HG03432 (cell line): ENCODE data around the gene ANKS1A.

Source experiments
- ATAC-seq: cut with Tn5 transposase; IDR thresholded peaks from one replicate; pipeline ENCODE4 v1.9.1; 2021; ENCODE audit warnings: mild to moderate bottlenecking, moderate library complexity; ENCODE audit not compliant: unreplicated experiment

The ANKS1A gene

DNA sequence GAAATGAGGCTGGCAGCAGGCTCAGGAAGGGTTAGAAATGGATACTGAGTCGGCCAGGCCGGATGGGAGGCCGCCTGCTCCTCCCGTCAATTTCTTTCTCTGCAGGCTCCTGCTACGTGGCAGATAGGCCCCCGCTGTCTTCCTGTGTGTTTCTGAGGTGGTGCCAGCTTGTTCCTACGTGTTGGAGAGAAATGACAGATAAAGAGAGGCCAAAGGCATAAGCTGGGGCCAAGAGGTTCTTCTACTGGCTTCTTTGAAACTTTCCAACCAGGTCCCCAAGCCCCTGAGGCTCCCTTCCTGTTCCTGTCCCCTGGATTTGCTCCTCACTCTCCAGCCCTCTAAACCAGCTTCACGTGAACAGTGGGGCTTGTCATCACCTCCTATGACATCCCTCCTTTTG is 175.2 kb downstream of the ANKS1A start:
- ATAC-seq: no peak

- ATAC-seq: no peak
Observed at GRCh38 chr6:35064757-35065440, 175.8 kb downstream of the ANKS1A start.

DNA sequence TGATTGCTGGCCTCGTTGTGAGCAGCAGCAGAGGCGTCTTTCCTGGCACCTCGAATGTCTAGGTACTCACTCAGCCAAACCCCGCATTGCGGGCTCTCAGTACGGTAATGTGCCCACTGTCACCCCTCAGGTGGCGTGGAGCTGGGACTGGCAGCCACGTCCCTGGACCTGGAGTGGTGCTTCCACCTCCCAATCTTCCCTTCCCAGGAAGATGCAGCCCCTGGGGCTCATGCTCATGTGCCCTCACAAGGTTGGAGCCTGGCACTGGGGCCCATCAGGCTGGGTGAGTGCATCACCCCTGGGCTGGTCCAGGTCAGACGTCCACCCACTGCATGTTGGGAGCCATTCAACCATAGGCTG is 176.4 kb downstream of the ANKS1A start:
- ATAC-seq: no peak

- no peak for ATAC-seq
Observed at GRCh38 chr6:35065870-35066269, 176.8 kb downstream of the ANKS1A start.

- no peak for ATAC-seq
Observed at GRCh38 chr6:35067234-35067633, 178.2 kb downstream of the ANKS1A start.

GRCh38 chr6:35068206-35068605 is 179.2 kb downstream of the ANKS1A start:
- ATAC-seq: no peak

DNA sequence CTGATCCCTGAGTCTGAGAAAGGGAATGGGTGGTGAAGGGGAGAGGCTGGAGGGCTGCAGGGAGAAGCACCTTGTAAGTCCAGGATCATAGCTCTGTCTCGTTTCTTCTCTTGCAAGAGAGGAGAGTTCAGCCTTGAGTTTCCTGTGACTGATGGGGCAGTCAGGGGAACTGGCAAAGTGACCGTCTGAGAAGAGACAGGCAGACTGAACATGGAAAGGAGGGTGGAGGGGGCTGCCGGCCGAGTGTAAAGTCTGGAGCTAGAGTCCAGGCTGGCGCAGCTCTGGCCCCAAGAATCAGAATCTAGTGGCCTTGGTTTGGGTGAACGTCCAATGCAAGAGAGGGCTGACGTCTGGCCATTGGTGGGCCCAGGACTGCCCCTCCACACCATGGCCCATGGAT is 179.6 kb downstream of the ANKS1A start:
- ATAC-seq: no peak

DNA sequence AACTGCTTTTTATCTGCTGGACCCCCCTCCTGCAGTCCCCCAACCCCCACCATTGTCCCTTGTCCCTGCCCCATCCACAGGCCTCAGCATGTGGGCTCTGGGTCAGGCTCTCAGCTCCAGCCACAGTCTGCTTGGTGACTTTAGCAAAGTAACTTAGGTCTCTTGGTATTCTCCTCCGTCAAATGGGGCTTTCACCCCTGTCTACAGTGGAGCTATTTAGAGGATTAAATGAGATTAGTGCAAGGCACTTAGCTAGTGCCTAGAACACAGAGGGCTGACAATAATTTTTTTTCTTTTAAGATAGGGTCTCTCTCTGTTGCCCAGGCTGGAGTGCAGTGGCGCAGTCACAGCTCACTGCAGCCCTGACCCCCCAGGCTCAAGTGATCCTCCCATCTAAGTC is 180.2 kb downstream of the ANKS1A start:
- ATAC-seq: no peak

GRCh38 chr6:35070111-35070510 is 181.1 kb downstream of the ANKS1A start:
- no peak for ATAC-seq

GRCh38 chr6:35071347-35071994 is 182.4 kb downstream of the ANKS1A start:
- ATAC-seq: no peak

DNA sequence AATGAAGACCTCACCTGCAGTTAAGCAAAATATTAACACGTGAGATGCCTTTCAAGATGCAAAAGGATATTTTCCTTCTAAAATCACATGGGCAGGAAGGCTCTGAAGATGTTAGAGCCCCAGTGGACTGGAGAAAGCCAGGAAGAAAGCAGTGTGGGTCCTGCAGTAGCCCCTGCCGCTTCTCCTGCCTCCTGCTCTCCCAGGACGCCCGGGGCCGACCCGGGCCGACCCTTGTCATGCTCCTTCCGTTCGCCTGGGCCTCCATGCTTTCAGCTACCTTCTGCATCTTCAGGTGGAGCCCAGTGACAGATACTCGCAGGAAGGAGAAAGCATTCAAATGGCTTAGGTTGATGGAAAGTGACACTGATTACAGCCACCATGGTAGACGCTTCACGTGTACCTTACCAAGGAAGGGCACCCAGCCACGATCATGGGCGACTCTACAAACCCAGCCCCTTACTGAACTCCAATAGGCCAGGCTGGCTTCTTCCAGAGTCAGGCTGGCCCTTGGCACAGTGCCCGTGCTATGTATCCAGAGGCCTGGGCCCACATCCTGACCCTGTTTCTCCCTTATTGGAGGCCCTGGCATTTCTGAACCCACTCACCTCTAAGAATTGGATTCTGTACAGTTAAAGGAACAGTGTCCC is 183.1 kb downstream of the ANKS1A start:
- ATAC-seq: no peak

GRCh38 chr6:35072698-35073055 is 183.6 kb downstream of the ANKS1A start:
- no peak for ATAC-seq

GRCh38 chr6:35073211-35073610 is 184.2 kb downstream of the ANKS1A start:
- ATAC-seq: no peak

GRCh38 chr6:35073766-35074471 is 184.9 kb downstream of the ANKS1A start:
- ATAC-seq: no peak

DNA sequence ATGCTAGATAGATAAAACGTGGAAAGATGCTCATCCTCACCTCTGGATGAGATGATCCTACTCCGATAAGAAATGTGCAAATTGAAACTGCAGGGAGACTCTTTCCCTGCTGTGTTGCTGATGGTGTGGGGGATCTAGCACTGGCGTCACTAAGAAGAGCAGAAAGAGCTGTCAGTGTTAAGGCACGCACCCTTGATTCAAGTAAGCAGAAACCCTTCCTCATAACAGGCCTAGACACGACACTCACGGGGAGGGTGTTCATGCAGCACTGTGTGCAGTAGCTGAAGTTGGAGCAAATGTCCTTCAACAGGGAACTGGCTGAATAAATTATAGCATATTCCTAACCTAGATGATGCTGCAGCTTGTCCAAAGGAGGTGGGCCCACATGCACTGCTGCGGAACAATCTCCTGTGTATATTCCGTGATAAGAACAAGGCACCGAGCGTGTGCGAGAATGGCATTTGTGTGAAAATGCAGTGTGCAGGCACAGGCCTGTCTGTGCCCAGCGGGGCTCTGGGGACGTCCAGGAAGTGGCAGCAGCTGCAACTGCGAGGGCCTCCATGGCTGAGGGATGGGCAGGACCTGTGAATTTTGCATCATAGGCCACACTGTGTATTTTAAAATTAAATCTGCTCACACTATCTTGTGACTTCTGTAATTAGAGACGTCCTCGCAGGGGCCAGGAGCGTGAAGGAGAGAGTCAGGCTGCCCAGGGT is 188.1 kb downstream of the ANKS1A start:
- ATAC-seq: no peak

GRCh38 chr6:35077713-35078105 is 188.7 kb downstream of the ANKS1A start:
- ATAC-seq: no peak

GRCh38 chr6:35078226-35078850 is 189.3 kb downstream of the ANKS1A start:
- ATAC-seq: no peak

- no peak for ATAC-seq
Observed at GRCh38 chr6:35078896-35079295, 189.8 kb downstream of the ANKS1A start.

DNA sequence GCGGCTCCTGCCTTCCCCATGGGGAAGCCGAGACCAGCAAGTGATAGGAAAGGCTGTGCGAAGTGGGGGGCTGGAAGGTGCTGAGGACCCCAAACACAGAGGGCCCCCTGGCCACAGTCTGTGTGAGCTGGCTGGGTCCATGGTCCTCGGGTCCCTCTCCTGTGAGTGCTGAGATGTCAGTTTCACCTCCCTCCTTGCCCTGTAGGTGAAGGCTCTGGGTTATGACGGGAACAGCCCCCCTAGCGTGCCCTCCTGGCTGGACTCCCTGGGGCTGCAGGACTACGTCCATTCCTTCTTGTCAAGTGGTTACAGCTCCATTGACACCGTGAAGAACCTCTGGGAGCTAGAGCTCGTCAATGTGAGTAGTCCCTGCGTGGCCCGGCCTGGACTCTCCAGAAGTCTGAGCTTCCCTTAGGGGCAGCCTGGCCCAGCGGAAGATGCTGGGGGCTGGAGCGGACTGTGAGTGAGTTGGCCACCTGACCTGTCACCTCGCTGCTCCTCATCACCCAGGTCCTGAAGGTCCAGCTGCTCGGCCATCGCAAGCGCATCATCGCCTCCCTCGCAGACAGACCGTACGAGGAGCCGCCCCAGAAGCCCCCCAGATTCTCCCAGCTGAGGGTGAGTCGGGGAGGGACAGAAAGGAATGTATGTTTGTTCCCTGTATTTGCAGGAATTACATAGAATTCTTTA is 190.4 kb downstream of the ANKS1A start:
- ATAC-seq: no peak

GRCh38 chr6:35080016-35080680 is 191.1 kb downstream of the ANKS1A start:
- ATAC-seq: no peak
